Right ventricle myocardium inferior (tissue), 1 donor: Measurements from ENCODE around the gene SCRN2. TPM values are rescaled to one million over a fixed set of nuclear protein-coding genes. Genes with fewer than 3 reads are reported as not detected.

Experiments used
- ATAC-seq: fragments of 200-7000 bp; cut with Tn5 transposase; one replicate; pipeline ENCODE4 v1.9.1; 2020; ENCODE audit warnings: mild to moderate bottlenecking, moderate library complexity
- DNase-seq: peaks from one replicate; pipeline ENCODE4 v3.0.0; 2021; ENCODE audit errors: missing footprints
- intact Hi-C: fragments of 100-400 bp; cut with DNase I; formaldehyde crosslinking; loops from one replicate; pipeline ENCODE4 v1.11.0; 2022
- total RNA-seq: library from RNA; stranded (reverse); fragmentation: NEBNext Ultra II Directional; extraction: Animal tissue kit (Norgen Biotek cat#: 25700); gene quantifications from one replicate; pipeline ENCODE4 v1.2.1, GENCODE V29; 2021
- donor health status: DM: no; HTN: yes; CAD: no; lungs with severe emphysema.

SCRN2 gene
- total RNA-seq, 1 donor from 2014 or later, result 27.0 TPM

DNA sequence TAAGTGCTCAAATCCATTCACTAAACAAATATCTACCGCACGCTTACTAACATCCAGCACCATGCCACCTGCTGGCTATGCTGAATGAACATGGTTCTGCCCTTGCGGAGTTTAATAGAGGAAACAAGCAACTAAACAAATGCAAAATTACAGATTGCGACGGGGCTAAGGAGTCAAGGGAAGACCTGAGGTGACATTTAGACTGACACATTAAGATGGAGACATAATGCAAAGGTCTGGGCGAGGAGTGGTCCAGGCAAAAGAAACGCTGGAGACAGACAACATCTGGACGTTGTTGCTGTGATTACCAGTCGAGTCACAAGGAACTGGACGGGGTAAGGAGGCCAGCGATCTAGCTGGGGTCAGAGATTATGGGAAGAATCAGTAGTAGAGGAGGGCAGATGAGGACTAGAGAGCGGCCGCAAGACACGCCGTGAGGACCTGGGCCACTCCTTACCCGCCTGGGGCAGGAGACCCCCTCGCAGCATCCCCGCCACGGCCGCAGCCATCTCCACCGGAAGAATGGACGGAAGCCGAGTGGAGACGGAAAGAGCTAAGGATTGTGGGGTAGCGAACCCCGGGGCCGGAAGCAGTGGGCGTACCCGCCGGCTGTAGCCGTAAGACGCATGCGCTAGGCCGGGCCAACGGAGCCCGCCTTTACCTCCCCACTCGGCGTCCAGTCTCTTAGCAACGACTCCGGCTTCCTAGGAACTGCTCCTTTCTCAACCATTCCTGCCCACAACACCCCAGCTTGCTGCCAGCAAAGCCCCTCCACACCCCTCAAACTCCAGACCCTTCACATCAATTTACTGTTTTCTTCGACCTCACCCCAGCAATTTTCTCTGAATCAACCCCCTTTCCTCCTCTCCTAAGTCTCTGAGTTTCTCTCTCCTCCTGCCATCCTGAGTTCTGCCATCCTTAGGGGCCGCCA lies 9.8 kb downstream of the SCRN2 start, which contains the start of the genes LRRC46 and MRPL10:
Gene LRRC46 (plus strand): TSS at position 668 of the 931 bp plus-strand sequence. CDS start 320 bp downstream, outside the sequence.
Gene MRPL10 (minus strand): TSS at position 539 of the 931 bp plus-strand sequence. CDS start 30 bp downstream, at position 509.
- peak; percentile 96 for DNase-seq
- intact Hi-C loops, result no loop called here

DNA sequence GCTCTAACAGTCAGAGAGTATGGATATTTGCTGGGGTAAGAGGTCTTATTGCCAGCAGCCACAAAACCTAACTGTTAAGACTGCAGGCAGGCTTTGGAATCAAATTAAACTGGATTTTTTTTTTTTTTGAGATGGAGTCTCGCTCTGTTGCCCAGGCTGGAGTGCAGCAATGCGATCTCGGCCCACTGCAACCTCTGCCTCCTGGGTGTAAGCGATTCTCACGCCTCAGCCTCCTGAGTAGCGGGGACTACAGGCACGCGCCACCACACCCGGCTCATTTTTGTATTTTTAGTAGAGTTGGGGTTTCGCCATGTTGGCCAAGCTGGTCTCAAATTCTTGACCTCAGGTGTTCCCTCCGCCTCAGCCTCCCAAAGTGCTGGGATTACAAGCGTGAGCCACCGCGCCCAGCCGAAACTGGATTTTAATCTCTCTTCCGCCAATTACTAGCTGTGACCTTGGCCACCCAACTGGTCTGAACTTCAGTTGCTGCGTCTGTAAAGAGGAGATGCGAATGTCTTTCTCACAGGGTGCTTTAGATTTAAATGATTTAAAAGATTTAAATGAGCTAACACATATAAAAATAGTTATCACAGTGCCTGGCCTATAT lies 10.6 kb downstream of the SCRN2 start:
- intact Hi-C loops, result no loop called here
- ATAC-seq, result no peak
- DNase-seq, result no peak

More for the DNA sequence above, 9.8 kb downstream of the SCRN2 start, which contains the start of the genes LRRC46 and MRPL10:
- peak; percentile 96 for ATAC-seq

DNA sequence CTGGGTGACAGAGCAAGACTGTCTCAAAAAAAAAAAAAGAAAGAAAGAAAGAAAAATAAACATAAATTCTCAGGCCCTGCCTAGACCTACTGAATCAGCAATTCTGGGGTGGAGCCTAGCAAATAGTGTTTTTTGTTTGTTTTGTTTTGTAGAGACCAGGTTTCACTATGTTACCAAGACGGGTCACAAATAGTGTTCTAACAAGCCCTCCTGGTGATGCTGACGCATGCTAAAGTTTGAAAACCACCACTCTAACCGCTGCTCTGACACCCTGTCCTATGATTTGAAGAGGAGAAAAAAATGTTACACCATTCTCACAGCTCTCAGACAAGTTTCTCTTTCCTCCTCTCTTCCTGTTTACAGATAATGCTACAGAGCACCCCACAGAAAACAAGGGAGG lies 11.2 kb downstream of the SCRN2 start:
- ATAC-seq, result no peak
- intact Hi-C loops, result no loop called here
- no peak for DNase-seq

DNA sequence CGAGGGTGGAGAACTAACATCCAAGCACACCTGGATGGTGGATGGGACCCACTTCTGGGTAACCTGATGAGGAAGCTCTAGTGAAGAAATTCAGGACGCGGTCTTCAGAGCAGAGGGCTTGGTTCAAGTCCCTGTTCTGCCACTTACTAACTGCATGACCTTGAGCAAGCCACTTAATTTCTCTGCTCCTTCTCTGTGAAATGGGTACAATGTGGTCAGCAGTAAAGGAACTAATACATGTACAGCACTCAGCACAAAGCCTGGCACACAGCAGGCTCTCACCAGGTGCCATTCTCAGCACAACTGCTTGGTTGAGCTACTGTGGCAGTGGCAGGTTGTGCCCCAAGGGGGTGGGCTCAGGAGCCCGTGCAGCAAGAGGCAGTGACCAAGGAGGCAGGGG lies 17.6 kb downstream of the SCRN2 start:
- intact Hi-C loops, result no loop called here
- ATAC-seq, result no peak
- DNase-seq, result no peak

DNA sequence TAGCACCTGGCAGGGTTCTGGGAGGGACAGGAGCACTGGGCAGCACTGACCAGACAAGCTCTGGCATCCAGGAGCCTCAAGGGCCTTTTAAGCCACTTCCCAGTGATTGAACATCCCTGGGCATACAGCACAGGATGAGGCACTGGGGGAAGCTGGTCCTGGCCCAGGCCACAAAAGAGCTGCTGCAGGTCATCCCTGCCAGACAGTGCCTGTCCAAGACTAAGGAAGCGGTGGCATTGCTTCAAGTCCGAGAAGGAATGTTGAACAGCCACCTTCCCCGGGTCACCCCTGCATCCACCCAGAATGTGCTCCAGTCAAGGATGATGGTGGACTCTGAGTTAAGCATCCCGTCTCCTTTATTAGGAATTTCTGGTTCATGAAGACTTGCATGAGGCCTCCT lies 18.3 kb downstream of the SCRN2 start:
- DNase-seq, result no peak
- no peak for ATAC-seq
- intact Hi-C loops, result no loop called here

DNA sequence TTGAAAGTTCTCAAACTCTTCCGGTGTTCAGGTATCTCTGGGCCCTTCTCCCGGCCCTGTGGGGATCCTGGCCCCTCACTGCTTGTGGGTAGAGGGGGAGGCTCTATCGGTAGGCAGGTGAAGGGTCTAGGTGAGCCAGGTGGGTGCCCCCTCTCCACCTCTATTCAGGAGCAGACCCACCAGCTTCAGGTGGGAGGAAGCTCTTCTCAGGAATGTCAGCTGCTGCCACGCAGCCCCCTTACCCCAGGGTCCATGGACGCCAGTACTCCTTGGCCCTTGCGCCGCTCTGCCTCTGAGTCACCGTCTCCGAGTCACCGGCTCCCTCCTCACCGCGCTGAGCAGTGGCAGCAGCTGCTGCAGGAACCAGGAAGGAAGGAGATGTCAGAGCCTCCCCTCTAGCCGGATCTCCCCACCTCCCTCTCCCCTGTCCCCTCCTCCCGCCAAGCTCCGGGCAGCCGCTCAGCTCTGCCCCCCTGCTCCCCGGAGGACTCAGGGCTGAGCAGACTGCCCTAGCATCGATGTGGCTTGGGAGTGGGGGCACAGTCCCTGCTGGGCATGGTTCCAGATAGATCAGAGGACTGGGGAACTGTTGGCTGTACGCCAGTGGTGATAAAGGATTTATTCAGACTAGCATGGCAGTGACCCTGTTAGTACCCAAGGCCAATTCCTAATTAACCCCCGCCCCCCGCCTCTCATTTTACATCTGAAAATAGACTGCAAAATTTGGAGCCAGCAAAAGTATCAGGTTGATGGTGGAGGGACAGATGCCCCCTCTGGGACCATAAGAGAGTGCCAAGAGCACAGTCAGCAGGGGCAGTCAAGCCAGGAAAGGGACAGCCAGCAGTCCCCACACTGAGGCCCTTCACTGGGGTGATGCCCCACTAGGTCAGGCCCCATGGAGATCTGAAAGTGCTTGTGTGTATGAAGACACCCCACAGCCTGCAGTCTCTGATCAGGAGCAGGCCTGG lies 19.4 kb downstream of the SCRN2 start, which contains the start of gene OSBPL7:
Gene OSBPL7 (minus strand): TSS at position 371 of the 968 bp plus-strand sequence. CDS start 1,516 bp downstream, outside the sequence.
- intact Hi-C loops, result no loop called here
- DNase-seq (peak; percentile 79), ATAC-seq (peak; percentile 85)

DNA sequence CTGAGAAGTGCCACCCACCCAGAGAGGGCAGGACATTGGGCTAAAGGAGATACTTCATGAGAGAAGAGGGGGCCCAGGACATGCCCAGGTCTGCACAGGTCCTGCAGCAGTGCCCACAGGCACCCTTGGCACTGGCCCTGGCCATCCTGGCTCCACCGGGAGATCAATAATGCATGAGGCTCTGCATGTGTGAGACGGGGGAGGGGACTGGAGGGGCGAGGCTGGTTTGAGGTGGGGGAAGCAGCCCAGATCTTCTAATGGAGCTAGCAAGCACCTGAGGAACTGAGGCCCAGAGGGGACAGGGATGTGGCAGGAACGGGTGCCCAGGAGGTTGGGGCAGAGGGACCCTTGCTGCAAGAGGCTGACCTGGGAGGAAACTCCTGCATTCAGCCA lies 20.0 kb downstream of the SCRN2 start:
- intact Hi-C loops, result no loop called here
- ATAC-seq (no peak), DNase-seq (no peak)

DNA sequence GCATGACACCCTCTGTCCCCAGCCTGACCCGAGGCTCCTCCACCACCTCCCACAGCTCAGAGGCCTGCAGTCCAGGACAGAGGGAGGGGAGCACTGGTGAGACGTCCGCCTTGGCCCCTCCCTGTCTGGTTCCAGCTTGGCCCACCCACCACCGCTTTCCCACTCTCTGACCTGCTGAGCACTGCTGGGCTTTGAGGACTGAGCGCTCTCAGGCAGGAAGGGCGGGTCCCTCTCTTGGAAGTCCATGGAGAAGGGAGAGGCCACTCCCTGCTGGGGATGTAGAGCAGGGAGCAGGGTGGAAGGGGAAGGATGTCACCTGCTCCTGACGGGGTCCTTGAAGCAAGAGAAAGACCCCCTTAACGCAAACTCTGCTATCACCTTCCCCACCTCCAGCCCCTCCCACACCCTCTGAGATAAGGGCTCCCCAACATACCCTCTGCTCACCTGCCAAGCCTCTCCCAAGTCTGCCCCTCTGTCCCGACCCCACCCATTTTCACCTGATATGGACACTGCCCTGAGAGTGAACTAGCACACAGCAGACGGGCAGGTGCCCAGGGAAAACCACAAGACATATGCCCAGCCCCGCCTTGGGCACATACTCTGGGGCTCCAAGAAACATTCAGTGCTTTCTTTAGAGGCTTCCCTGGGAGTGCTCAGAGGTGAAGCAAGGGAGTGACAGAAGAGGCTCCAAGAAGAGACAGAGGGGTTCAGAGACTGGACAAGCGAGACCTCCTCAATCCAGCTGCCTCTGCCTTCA lies 20.9 kb downstream of the SCRN2 start:
- DNase-seq, result no peak
- no peak for ATAC-seq
- intact Hi-C loops, result no loop called here

DNA sequence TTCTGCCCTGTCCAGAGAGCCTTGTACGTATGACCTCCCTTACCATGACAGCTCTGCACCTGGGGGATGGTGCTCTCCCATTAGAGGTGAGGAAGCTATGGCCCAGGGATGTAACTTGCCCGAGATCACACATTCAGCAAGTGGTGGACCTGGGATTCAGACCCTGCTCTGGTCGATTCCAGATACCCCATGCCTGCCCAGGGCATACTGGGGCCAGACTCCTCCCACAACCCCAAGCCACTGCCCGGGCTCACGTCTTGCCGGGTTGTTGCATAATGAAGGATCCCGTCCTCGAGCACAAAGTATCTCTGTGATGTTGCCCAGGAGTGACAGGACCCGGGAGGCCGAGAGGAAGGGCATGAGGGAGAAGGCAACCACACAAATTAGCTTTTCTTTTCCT lies 21.6 kb downstream of the SCRN2 start:
- DNase-seq (no peak), ATAC-seq (no peak)
- intact Hi-C loops, result no loop called here

DNA sequence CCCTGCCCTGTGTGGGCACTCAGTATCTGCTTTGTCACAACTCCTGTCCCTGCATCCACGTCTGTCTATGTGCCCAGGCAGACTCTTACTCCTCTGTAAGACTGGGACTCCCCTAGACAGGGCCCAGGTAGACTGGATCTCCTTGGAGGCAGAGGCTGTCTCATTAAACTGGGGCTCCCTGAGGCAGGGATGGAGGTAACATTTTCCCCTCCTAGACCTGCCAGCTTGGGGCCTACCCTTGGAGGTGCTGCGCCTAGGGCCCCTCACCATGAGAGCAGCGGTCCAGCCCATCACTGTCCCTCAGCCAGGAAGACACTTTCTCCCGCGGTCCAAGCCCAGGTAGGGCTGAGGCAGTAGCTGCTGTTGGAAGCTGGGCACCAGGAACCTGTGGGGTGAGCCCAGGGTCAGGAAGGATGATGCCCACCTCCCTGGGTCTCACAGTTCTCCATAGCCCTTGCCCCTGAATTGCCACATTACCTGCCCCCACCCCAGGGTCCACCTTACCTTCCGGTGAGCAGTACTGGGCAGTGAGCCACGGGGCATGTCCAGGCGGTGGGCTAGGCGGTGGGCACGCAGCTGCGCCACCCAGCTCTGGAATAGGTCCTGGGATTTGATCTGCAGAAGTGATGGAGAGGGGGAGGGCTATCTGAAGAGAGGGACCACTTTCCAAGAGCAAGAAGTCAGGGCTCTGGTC lies 22.9 kb downstream of the SCRN2 start:
- ATAC-seq, result no peak
- no peak for DNase-seq

DNA sequence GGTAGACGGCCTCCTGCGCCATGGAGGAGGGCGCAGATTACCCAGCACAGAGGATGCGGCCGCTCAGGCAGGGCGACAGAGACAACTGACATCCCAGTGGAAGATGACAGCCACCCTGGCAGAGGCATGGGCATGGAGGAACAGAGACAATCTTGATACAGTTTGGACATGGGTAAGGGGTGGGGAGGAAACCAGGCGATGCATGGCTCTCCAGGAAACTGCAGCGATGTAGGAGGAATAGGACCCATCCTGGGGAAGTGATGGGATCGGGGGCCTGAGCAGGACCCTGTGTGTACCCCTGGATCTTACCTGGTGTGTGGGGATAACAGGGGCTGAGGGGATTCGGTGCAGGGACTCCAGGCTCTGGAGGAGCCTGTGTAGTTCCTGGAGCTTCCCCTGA lies 24.1 kb downstream of the SCRN2 start:
- intact Hi-C loops, result no loop called here
- DNase-seq (no peak), ATAC-seq (no peak)

More for the DNA sequence above, 22.9 kb downstream of the SCRN2 start:
- intact Hi-C loops, result no loop called here

DNA sequence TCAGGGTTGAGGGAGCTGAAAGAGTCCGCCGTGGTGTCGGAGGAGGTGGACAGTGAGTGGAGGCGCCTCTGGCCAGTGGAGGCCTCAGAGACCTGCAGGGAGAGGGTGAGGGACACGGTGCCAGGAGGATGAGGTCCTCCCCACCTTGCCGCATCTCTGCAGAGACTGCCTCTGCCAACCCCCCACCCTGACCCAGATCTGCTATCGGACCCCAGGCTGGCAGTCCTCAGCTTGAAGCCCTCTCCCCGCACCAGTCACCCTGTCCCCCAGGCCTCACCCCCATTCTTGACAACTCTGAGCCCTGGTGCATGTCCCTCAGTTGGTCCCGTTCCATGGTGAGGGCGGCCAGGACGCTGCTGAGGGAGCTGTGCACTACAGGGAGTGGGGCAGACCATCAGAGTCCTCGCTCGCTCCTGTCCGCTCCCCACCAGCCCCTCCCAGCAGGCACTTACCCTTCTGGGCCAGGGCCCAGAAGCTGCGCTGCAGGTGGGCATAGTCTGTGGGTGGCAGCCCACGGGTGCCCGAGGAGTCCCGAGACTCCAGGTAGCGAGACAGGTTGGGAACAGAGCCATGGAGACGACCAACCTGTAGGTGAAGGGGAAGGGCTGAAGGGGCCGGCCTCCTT lies 24.9 kb downstream of the SCRN2 start:
- intact Hi-C loops, result no loop called here
- DNase-seq (no peak), ATAC-seq (no peak)

DNA sequence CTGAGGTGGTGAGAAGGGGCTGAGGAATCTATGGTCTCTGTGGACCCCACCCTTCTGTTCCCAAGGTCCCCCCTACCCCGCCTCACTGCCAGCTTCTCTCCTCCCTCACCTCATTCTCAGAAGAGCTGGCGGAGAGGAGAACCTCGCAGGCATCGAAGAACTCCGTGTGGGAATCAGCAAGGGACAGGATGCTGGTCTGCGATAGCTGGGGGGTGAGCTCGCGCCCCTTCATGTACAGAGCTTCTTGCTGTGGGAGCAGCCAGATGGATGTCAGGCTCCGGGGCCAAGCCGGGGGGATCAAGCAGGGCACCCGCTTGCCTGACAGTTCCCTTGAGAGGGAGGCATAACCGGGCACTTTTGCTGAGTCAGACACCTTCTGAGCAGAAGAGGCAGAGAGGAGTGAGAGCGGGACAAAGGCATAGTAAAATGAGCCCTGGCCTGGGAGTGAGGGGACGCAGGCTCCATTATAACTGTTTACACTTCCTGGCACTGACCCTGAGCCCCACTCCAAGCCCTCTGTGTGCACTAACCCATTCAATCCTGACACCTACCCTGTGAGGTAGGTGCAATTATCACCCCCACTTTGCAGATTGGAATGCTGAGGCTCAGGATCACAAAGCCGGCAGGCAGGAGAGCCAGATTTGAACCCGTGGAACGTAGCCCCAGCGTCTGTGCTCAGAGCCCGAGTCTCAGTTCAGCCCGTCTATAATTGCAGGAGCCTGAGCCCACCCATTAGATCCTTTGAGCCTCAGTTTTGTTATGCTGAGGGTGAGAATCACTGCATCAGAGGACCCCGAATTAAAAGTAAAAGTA lies 25.8 kb downstream of the SCRN2 start:
- DNase-seq, result no peak
- ATAC-seq, result no peak
- intact Hi-C loops, result no loop called here

DNA sequence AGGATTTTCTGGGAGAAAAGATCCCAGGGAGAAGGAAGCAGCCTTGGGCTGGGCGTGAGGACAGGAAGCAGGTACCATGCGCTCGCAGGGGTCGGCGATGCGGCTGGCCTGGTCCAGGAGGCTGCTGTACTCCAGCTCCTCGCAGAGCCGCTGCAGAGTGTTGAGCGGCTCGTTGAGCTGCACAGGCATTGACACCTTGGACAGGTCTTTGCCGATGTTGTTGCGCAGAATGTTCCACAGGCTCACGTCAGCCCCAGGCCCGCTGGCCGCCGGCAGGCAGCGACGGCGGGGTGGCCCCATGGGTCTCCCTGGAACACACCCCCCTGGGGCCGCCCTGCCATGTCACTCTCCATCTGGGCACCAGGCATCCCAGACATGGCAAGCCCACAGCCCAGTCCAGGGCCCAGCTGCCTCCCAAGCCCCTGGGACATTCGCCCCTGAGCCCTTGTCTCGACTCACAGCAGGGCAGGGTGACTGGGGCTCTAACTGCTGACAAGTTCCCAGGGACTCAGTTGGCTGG lies 27.5 kb downstream of the SCRN2 start:
- intact Hi-C loops, result no loop called here
- DNase-seq, result no peak
- ATAC-seq, result no peak

DNA sequence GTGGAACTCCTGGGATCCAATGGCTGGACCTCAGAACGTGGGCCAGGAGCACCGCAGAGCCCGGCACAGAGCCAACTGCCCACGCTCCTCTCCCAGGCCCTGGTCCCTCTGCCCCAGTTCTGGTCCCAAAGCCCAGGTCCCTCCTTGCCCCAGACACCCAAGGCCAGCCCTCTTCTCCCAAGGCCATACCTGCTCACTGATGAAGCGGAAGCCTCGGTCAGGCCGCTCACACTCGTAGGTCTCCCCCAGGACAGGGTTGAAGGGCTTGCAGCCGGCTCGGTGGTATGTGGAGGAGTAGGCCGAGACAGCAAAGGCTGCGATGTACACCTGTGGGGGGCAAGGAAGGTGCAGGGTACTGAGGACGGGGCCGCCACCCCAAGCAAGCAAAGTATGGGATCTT lies 28.0 kb downstream of the SCRN2 start:
- ATAC-seq (no peak), DNase-seq (no peak)
- intact Hi-C loops, result no loop called here
